GM21515 (cell line): ENCODE measurements around the gene STBD1.
"Not testable (repeated sequence)": the region's sequence is repeated elsewhere in the genome, so short reads cannot be mapped to it uniquely, and the experiment has no call there.

ENCODE experiments used
- ATAC-seq: cut with Tn5 transposase; IDR thresholded peaks from one replicate; pipeline ENCODE4 v1.9.1; 2021; ENCODE audit not compliant: unreplicated experiment

The STBD1 gene

DNA sequence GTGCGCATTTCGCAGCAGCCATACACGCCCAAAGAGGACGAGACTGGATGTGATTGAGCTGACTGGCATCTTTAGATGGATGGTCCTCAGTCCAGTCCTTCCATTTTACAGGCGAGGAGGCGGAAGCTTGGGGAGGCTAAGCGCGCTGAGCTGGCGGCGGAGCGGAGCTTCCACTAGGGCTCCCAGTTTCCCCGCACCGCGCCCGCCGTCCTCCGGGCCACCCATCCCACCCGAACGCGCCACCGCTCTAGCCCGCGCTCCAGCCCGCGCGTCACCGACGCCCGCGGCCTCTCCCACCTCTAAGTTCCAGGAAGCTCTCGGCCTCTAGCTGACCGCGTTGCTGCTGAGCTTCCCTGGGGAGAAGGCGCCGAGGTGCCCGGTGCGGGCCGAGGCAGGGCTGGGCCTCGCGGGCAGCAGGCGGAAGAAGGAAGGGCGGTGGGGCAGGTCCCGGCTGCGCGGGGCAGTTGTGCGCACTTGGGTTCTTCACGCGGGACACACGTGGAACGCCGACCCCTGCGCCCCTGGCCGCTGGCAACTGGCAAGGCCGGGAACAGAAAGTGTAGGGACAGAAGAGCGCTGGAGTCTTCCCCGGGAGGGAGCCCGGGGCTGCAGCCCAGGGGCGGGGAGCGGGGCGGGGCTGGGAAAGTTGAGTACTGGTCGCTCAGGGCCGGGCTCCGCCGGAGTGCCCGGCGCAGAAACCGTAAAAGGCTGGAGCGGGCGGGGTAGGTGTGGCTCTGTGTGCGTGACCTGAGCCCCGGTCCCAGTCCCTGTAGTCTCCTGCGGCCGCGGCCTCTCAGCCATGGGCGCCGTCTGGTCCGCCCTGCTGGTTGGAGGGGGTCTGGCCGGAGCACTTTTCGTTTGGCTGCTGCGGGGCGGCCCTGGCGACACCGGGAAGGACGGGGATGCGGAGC lies at the start of gene STBD1:
Gene STBD1, plus strand, starts transcription at position 763 of the 911 bp plus-strand sequence. Its CDS starts 37 bp downstream, at position 800.
- ATAC-seq, result no peak

GRCh38 chr4:76256968-76257367 lies 49.6 kb upstream of the STBD1 start:
- no peak for ATAC-seq

GRCh38 chr4:76257824-76258223 lies 48.7 kb upstream of the STBD1 start:
- ATAC-seq, result no peak

DNA sequence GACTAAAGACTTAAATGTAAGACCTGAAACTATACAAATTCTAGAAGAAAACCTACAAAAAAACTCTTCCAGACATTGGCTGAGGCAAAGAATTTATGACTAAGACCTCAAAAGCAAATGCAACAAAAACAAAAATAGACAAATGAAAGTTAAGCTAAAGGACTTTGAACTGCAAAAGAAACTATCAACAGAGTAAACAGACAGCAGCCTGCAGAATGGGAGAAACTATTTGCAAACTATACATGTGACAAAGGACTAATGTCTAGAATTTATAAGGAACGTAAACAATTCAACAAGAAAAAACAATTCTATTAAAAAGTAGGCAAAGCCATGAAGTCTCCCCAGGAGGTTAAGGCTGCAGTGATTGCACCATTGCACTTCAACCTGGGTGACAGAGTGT lies 46.0 kb upstream of the STBD1 start:
- no peak for ATAC-seq

GRCh38 chr4:76265631-76266218 lies 40.8 kb upstream of the STBD1 start:
- no peak for ATAC-seq

DNA sequence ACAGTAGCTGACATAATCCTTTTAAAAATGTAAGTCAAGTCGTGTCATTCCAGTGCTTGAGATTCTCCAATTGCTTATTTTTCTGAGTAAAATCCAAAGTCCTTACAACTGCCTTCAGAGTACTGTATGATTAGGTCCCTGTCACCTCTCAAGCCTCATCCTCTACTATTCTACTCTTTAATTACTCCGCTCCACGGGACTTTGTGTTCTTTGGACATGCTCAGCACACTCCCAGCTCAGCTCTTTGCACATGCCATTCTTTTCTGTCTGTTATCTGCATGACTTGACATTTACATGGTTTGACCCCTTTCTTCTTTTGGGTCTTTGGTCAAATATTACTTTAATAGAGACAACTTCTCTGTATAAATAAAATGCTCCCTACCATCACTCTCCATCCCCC lies 39.9 kb upstream of the STBD1 start:
- ATAC-seq, result no peak

GRCh38 chr4:76267811-76268210 lies 38.7 kb upstream of the STBD1 start:
- ATAC-seq, result no peak

DNA sequence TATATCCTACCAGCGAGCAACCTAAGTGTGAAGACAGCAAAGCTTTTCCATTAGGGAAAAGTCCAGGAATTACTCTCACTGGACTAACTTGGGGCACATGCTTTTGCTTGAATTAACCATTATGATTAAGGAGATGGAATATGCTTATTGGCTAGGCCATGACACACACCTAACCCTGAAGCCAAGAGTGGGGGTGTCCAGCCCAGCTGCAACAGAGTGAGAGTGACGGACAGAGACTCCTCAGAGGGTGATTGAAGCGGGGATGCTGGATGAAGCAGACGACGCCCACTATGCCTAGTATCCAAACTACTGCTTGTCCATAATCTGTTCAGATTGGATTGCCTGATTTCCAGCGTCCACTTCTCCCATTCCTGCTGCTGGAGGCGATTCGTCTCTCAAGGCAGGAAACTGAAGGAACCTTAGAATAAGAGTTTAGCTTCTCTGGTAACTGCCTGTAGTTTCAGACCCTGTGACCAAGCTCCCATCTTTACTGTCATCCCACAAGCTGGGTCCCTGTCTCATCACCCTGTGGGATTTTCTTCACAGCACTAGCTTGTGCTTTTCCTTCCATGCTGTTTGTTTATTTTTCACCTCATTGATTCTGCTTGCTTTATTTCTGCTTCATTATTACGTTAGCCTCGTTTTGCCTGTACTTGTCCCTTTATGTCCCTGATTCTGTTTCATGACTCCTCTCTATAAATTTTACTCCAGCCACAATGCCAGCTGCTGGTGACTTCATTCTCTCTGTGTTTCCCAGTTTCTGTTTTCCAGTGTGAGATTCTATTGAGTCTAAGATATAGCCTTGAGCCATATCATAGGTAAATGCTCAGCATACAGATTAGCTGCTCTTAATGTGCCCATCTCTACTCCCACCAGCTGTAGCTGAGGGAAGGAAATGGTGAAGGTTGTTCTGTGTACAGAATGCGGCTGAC lies 36.0 kb upstream of the STBD1 start:
- ATAC-seq, result no peak

GRCh38 chr4:76271248-76271647 lies 35.3 kb upstream of the STBD1 start:
- ATAC-seq, result no peak

GRCh38 chr4:76272073-76272472 lies 34.5 kb upstream of the STBD1 start:
- ATAC-seq, result no peak

- no peak for ATAC-seq
These were observed 34.0 kb upstream of the STBD1 start for GRCh38 chr4:76272582-76272981.

DNA sequence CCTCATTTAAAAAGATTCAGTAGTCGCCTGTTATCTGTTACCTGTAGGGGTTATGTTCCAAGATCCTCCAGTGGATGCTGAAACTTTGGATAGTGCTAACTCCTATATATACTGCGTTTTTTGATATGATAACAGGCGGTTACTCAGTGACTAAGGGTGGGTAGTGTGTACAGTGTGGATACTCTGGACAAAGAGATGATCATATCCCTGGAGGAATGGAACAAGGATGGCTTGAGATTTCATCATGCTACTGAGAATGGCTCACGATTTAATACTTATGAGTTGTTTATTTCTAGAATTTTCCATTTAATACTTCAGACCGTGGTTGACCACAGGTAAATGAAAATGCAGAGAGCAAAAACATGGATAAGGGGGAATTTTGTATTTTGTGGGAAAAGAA lies 33.5 kb upstream of the STBD1 start:
- no peak for ATAC-seq

DNA sequence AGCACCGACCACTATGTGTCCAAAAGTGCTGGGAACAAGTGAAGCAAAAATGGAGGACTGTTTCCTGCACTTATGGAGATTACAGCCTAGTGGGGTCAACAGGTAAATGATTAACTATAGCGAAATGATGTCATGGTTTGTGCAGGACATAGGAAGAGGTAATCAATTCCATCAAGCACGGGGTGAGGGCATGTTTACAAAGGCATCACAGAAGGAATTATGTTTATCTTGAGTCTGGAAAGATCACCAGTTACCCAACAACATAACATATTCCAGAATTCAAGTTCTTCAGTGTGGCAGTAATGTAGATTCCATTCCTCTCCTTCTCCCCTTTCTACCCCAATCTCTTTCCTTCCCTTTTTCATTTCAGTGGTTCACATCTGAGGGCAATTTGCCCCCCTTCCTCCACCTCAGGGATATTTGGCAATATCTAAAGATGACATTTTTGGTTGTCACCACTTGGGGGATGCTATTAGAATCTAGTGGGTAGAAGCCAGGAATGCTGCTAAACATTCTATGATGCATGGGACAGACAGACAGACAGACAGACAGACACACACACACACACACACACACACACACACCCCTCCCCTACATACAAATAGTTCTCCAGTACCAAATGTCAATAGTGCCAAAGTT lies 30.9 kb upstream of the STBD1 start:
- ATAC-seq, result no peak

DNA sequence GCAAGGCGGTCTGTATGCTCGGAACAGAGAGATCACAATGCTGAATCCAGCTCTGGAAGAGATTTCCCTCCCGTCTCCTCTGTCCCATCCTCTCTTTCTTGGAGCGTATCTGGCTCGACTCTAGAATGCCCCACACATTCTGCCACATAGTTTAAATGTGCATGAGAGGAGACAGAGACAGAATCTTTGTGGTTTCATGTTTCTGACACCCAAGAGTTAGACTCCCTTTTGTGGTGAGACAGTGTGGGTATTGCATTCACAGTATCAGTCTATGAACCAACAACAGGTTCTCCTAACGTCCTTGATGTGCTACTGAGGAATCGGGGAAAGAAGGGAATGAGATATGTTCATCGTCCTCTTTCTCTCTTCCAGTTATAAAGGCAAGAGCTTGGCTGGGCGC lies 29.7 kb upstream of the STBD1 start:
- no peak for ATAC-seq

DNA sequence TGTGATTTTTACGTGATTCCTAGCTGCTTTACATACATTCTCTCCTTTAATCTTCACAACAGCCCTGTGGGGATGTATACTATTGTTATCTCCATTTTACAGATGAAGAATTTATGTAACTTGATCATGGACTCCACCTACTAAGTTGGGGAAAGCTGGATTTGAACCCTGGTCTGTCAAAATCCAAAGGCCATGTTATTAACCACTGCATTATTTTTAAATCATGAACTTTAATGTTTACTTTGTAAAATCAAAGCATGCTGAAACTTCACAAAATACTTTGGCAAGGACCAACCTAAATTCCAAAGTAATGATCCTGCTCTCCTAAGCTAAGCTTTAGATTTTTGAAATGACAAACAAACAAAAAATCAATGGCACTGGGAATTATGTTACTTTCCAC lies 28.9 kb upstream of the STBD1 start:
- no peak for ATAC-seq

- ATAC-seq, result no peak
These were observed 27.9 kb upstream of the STBD1 start for GRCh38 chr4:76278583-76278982.

DNA sequence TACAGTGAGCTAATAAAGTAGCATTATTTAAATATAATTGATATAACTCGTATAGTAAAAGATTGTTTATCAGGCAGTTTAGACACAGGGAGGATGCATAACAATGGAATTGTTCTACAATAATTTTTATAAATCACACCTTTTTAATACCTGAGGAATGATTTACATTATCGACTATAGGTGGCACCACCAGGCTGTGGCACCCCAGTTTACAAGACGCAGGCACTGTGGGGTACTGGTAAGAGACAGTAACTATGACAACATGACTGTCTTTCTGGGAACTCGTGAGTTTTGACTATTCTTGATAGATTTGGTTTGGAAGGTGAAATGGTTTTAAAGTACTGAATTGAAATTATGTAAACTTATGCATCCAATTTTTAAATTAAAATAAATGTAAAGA lies 27.1 kb upstream of the STBD1 start:
- ATAC-seq, result no peak

DNA sequence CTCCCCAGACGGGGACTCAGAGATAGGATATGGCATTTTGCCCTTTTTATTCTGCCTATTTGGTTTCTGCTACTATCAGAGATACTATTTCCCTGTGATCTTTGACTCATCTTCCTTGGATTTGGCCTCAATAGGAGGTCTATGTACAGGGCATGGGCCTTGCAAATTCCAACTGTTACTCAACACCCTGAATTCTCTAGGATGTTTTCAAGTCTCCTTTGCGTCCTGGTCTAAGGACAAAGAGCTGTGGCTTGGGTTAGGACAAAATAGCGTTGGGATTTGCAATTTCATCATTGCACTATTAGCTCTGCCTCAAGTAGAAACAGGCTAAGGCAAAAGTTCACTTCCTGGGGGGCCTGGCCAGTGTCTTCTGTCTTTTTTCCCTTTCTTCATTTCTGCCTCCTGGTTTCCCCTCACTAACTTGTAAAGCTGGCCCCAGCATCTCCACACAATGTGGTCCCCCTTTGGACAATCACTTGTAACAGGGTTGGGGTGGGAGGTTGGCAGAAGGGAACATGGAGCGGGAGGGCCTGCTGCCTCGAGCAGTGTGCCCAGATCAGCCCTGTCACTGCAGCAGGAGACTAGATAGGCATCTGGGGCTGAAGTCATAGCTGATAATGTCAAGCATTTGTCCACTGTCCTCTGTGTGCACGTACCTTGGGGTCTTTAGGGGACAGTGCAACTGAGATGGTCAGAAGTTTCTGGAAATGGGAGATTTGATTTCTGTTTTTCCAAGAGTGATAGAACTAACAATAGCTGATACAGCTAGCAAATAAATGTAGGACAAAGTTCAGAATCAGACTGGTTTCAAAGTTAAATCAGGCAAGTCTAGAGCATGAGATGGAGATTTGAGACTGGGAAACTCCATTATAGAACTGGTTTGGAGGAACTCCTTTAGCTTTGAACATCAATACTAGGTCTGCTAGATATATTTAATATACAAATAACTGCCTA lies 25.8 kb upstream of the STBD1 start:
- no peak for ATAC-seq

GRCh38 chr4:76281594-76281993 lies 24.9 kb upstream of the STBD1 start:
- ATAC-seq, result not testable (repeated sequence)
